ENCODE results near the gene ARHGAP33.
"Not testable (repeated sequence)": the region's sequence is repeated elsewhere in the genome, so short reads cannot be mapped to it uniquely, and the experiment has no call there.

Gene ARHGAP33

GRCh38 chr19:35822579-35822978 is 47.2 kb downstream of the ARHGAP33 start:
- no peak for DNase-seq (ENCODE audit: insufficient read length, low spot score)
- no peak for FAIRE-seq
- no peak for TF ChIP-seq POLR2A (IDR thresholded peaks at IDR 0.05; ENCODE audit: low read depth, low read length)

GRCh38 chr19:35824150-35824549 is 48.8 kb downstream of the ARHGAP33 start:
- DNase-seq (ENCODE audit: insufficient read length, low spot score) (no peak), FAIRE-seq (no peak)

GRCh38 chr19:35828692-35829301 is 53.4 kb downstream of the ARHGAP33 start:
- DNase-seq (ENCODE audit: insufficient read length, low spot score) (no peak), FAIRE-seq (no peak)
- no peak for TF ChIP-seq POLR2A (IDR thresholded peaks at IDR 0.05; ENCODE audit: low read depth, low read length)

More at GRCh38 chr19:35824150-35824549, 48.8 kb downstream of the ARHGAP33 start:
- TF ChIP-seq POLR2A (IDR thresholded peaks at IDR 0.05; ENCODE audit: low read depth, low read length), result no peak

GRCh38 chr19:35830986-35831385 is 55.6 kb downstream of the ARHGAP33 start:
- DNase-seq (ENCODE audit: insufficient read length, low spot score) (no peak), FAIRE-seq (no peak)
- no peak for TF ChIP-seq POLR2A (IDR thresholded peaks at IDR 0.05; ENCODE audit: low read depth, low read length)

GRCh38 chr19:35832054-35832453 is 56.7 kb downstream of the ARHGAP33 start:
- TF ChIP-seq POLR2A (IDR thresholded peaks at IDR 0.05; ENCODE audit: low read depth, low read length), result no peak

GRCh38 chr19:35833972-35834371 is 58.6 kb downstream of the ARHGAP33 start:
- FAIRE-seq (no peak), DNase-seq (ENCODE audit: insufficient read length, low spot score) (no peak)
- no peak for TF ChIP-seq POLR2A (IDR thresholded peaks at IDR 0.05; ENCODE audit: low read depth, low read length)

More at GRCh38 chr19:35832054-35832453, 56.7 kb downstream of the ARHGAP33 start:
- DNase-seq (ENCODE audit: insufficient read length, low spot score), result no peak
- FAIRE-seq, result no peak

GRCh38 chr19:35836096-35836495 is 60.7 kb downstream of the ARHGAP33 start:
- not testable (repeated sequence) for DNase-seq (ENCODE audit: insufficient read length, low spot score); FAIRE-seq
